ENCODE results near the gene TMCC3.
"Not testable (repeated sequence)": the region's sequence is repeated elsewhere in the genome, so short reads cannot be mapped to it uniquely, and the experiment has no call there.

The TMCC3 gene

GRCh38 chr12:94650143-94651056, at the start of gene TMCC3:
Gene TMCC3 (minus strand): TSS chr12:94650557. CDS start chr12:94650430, 127 bp downstream.
- peak; percentile 45 for DNase-seq (ENCODE audit: low spot score)

GRCh38 chr12:94699801-94700200, 49.4 kb upstream of the TMCC3 start:
- DNase-seq (ENCODE audit: low spot score), result no peak

- no peak for DNase-seq (ENCODE audit: low spot score)
Observed at GRCh38 chr12:94698578-94698977, 48.2 kb upstream of the TMCC3 start.

GRCh38 chr12:94697631-94698030, 47.3 kb upstream of the TMCC3 start:
- DNase-seq (ENCODE audit: low spot score), result no peak

- DNase-seq (ENCODE audit: low spot score), result no peak
Observed at GRCh38 chr12:94694732-94695131, 44.4 kb upstream of the TMCC3 start.

- not testable (repeated sequence) for DNase-seq (ENCODE audit: low spot score)
Observed at GRCh38 chr12:94692826-94693225, 42.5 kb upstream of the TMCC3 start.

- no peak for DNase-seq (ENCODE audit: low spot score)
Observed at GRCh38 chr12:94690198-94690771, 39.9 kb upstream of the TMCC3 start.

GRCh38 chr12:94689646-94690036, 39.3 kb upstream of the TMCC3 start:
- DNase-seq (ENCODE audit: low spot score), result no peak

GRCh38 chr12:94689002-94689645, 38.8 kb upstream of the TMCC3 start:
- no peak for DNase-seq (ENCODE audit: low spot score)

GRCh38 chr12:94687891-94688290, 37.5 kb upstream of the TMCC3 start:
- no peak for DNase-seq (ENCODE audit: low spot score)

GRCh38 chr12:94686834-94687628, 36.7 kb upstream of the TMCC3 start:
- DNase-seq (ENCODE audit: low spot score), result no peak

GRCh38 chr12:94684416-94685142, 34.2 kb upstream of the TMCC3 start:
- DNase-seq (ENCODE audit: low spot score), result no peak

GRCh38 chr12:94679554-94680195, 29.3 kb upstream of the TMCC3 start:
- no peak for DNase-seq (ENCODE audit: low spot score)

GRCh38 chr12:94678849-94679248, 28.5 kb upstream of the TMCC3 start:
- no peak for DNase-seq (ENCODE audit: low spot score)

GRCh38 chr12:94678379-94678778, 28.0 kb upstream of the TMCC3 start:
- DNase-seq (ENCODE audit: low spot score), result no peak

GRCh38 chr12:94677778-94678177, 27.4 kb upstream of the TMCC3 start:
- no peak for DNase-seq (ENCODE audit: low spot score)

GRCh38 chr12:94676922-94677321, 26.6 kb upstream of the TMCC3 start:
- DNase-seq (ENCODE audit: low spot score), result no peak

- DNase-seq (ENCODE audit: low spot score), result no peak
Observed at GRCh38 chr12:94676031-94676641, 25.8 kb upstream of the TMCC3 start.

- no peak for DNase-seq (ENCODE audit: low spot score)
Observed at GRCh38 chr12:94674835-94675234, 24.5 kb upstream of the TMCC3 start.

GRCh38 chr12:94674051-94674451, 23.7 kb upstream of the TMCC3 start:
- DNase-seq (ENCODE audit: low spot score), result no peak

- DNase-seq (ENCODE audit: low spot score), result no peak
Observed at GRCh38 chr12:94673496-94673895, 23.1 kb upstream of the TMCC3 start.
